ENCODE data around the gene STRADA.

Gene STRADA

GRCh38 chr17:63741408-63742173 is at the start of gene STRADA:
Gene STRADA, minus strand, starts transcription at chr17:63741799. Its CDS starts 13,430 bp downstream, at chr17:63728369.
- peak; percentile 96 for DNase-seq

GRCh38 chr17:63790057-63790456 is 48.5 kb upstream of the STRADA start:
- no peak for DNase-seq

- DNase-seq = no peak
Measured at GRCh38 chr17:63786971-63787711, 45.5 kb upstream of the STRADA start.

- DNase-seq = no peak
Measured at GRCh38 chr17:63786117-63786516, 44.5 kb upstream of the STRADA start.

- no peak for DNase-seq
Measured at GRCh38 chr17:63785556-63785955, 44.0 kb upstream of the STRADA start.

- DNase-seq = no peak
Measured at GRCh38 chr17:63783522-63783921, 41.9 kb upstream of the STRADA start.

- DNase-seq = no peak
Measured at GRCh38 chr17:63780928-63781327, 39.3 kb upstream of the STRADA start.

GRCh38 chr17:63780507-63780906 is 38.9 kb upstream of the STRADA start:
- no peak for DNase-seq

GRCh38 chr17:63775420-63775819 is 33.8 kb upstream of the STRADA start:
- DNase-seq = no peak

- no peak for DNase-seq
Measured at GRCh38 chr17:63774969-63775265, 33.3 kb upstream of the STRADA start.

- no peak for DNase-seq
Measured at GRCh38 chr17:63774141-63774968, 32.8 kb upstream of the STRADA start, which contains the start of gene DDX42. Gene DDX42, plus strand, starts transcription at chr17:63774170. Its CDS starts 12,880 bp downstream, at chr17:63787050.

GRCh38 chr17:63773272-63774140 is 31.9 kb upstream of the STRADA start, which contains the start of gene CCDC47:
Gene CCDC47, minus strand, starts transcription at chr17:63773597. Its CDS starts 7,422 bp downstream, at chr17:63766175.
- peak; percentile 99 for DNase-seq

- DNase-seq = no peak
Measured at GRCh38 chr17:63772801-63773271, 31.2 kb upstream of the STRADA start.

- no peak for DNase-seq
Measured at GRCh38 chr17:63768433-63768832, 26.8 kb upstream of the STRADA start.

- DNase-seq = no peak
Measured at GRCh38 chr17:63766754-63767153, 25.2 kb upstream of the STRADA start.

GRCh38 chr17:63764716-63765115 is 23.1 kb upstream of the STRADA start:
- no peak for DNase-seq

- DNase-seq = no peak
Measured at GRCh38 chr17:63762161-63763078, 20.8 kb upstream of the STRADA start.

- no peak for DNase-seq
Measured at GRCh38 chr17:63760771-63761539, 19.4 kb upstream of the STRADA start.

- DNase-seq = no peak
Measured at GRCh38 chr17:63758428-63758827, 16.8 kb upstream of the STRADA start.

- no peak for DNase-seq
Measured at GRCh38 chr17:63754046-63754445, 12.4 kb upstream of the STRADA start.

Measured in KG1 (cell line).